HG03469 (cell line): ENCODE measurements around the gene KCNG3.

Experiments used
- ATAC-seq: cut with Tn5 transposase; IDR thresholded peaks from one replicate; pipeline ENCODE4 v1.9.1; 2021; ENCODE audit warnings: mild to moderate bottlenecking, moderate library complexity, moderate number of reproducible peaks; ENCODE audit not compliant: unreplicated experiment

The KCNG3 gene, protein sequence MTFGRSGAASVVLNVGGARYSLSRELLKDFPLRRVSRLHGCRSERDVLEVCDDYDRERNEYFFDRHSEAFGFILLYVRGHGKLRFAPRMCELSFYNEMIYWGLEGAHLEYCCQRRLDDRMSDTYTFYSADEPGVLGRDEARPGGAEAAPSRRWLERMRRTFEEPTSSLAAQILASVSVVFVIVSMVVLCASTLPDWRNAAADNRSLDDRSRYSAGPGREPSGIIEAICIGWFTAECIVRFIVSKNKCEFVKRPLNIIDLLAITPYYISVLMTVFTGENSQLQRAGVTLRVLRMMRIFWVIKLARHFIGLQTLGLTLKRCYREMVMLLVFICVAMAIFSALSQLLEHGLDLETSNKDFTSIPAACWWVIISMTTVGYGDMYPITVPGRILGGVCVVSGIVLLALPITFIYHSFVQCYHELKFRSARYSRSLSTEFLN

DNA sequence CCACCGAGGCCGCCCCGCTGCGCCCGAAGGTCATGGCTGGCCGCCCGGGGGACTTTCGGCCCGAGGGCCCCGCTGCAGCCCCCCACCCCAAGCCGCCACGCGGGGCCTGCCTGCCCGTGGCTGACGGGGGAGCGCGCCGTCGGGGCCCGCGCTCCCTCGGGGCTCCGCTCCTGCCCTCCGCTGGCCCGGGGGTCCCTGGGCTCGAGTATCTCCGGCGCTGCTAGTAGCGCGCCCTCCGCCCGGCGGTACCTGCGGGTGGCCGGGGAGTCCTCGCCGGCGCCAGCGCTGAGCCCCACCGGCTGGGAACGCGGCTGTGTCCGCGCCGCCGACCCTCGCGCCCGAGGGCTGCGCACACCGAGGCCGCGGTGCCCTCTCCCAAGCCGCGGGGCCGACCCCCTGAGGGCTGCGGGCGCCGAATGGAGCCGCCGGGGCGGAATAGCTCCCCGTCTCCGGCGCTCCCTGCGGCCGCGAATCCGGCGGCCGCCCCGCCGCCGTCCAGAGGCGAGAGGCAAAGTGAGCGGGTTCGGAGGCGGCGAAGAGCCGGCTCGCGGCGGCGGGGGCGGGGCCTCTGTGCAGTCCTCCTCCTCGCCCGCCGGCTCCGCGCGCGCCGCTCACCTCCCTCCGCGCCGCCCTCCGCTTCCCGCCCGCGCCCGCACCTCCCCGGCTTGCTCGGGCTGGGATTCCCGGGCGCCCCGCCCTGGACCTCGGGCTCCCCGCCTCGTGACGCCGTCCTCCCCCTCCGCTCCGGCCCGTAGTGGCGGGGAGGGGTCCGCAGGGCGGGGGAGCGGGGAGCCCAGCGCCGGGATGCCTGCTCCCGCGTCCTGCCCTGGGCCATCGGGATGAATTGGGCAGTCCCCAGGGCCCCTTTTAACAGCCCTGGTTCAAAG, at the start of gene KCNG3:
Gene KCNG3 (minus strand): TSS at position 515 of the 887 bp plus-strand sequence. CDS start 481 bp downstream, at position 34.
- peak; percentile 35 for ATAC-seq

DNA sequence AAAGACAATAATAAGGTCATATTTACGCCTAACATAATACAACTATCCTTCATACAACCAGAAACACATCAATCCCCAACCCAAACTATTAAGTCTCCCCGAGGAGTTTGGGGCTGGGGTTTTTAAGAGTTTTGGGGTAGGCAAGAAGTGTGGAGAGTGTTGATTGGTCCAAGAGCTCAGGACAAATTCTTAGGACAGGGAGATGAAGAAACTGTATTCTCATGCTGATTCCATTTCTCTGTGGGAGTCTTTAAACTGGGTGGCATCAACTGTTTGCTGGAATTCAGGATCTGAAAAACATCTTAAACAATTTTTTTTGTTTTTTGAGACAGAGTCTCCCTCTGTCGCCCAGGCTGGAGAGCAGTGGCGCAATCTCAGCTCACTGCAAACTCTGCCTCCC, 49.1 kb upstream of the KCNG3 start:
- no peak for ATAC-seq

DNA sequence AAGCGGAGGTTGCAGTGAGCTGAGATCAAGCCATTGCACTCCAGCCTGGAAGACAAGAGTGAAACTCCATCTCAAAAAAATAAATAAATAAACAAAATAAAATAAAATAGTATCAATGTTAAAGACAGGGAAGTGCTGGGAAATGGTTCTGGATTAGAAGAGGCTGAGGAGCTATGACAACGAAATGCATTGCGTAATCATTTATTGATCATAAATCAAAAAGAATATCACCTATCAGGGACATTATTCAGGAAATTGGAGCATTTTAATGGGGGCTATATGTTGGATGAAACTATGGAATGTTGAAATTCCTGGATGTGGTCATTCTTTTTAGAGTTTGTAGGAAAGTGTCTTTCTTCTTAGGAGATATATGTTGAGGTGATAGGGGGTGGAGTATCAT, 43.7 kb upstream of the KCNG3 start:
- no peak for ATAC-seq

DNA sequence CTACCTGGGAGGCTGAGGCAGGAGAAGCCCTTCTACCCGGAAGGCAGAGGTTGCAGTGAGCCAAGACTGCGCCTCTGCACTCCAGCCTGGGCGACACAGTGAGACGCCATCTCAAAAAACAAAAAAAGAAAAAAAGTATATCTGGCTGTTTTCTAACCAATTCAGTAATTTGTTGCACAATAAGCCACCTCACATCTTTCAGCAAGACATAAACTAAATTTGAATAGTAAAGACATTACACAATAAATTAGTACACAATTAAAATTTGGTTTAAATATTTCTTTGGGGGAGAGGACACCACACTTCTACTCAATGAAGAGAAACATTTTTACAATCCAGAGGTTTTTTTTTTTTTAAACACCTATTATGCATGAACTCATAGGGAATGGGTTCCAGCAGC, 38.6 kb upstream of the KCNG3 start:
- no peak for ATAC-seq

DNA sequence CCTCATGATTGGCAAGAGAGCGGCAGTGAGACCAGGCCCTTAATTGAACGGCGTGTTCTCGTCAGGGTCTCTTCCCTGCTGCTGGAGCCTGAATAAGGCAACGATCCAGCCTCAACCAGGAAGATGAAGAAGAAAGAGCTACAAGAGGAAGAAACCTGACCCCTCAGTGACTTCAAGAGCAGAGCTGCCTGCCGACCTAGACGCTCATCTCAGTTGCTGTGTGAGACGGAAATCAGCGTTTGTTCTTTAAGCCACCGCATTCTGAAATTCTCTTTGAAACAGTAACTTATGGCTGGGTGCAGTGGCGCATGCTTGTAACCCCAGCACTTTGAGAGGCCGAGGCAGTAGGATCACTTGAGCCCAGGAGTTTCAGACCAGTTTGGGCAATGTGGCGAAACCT, 29.6 kb upstream of the KCNG3 start:
- ATAC-seq, result no peak

DNA sequence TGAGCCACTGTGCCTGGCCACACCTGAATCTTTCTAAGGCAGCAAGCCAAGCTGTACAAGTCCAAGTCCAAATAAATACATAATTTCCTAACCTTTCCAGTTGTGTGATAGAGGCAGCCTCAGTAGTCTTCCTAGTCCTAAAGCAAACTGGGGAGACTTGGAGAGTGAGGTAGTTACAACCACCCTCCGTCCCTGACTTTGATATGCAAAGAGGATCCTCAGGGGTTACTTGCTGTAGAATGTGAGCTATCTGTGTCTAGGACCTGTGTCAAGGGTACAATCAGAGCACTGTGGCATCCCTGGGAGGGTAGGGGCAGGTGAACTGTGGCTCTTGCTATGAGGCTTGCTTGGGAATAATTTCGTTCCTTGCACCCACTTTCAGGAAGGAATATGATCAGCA, 28.3 kb upstream of the KCNG3 start:
- no peak for ATAC-seq

DNA sequence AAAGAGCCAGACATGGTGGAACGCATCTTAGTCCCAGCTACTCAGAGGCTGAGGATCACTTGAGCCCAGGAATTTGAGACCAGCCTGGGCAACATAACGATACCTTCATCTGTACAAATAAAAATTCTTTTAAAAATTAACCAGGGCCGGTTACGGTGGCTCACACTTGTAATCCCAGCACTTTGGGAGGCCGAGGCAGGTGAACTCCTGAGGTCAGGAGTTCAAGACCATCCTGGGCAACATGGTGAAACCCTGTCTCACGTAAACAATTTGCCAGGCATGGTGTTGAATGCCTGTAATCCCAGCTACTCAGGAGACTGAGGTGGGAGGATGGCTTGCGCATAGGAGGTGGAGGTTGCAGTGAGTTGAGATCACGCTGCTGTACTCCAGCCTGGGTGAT, 25.8 kb upstream of the KCNG3 start:
- no peak for ATAC-seq

DNA sequence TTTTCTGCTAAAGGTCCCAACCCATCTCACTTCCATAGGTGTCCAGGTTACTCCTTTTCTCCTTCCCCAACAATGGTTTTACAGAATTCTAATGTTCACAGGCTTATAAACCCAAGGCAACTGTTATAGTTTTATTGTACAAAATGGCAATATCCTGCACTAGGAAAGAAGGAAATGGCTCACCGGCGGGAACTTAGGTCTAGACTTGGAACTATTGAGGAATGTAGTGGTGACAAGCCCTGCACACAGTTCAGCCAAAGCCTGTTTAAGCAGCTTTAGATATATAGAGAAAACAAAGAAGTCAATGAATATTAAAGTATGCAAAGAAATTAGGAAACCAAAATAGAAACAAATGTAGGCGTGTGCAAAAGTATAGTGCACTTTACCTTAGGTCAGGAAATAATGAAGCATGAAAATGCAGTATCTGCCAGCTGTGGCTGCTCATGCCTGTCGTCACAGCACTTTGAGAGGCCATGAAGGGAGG, 22.7 kb upstream of the KCNG3 start:
- ATAC-seq, result no peak

DNA sequence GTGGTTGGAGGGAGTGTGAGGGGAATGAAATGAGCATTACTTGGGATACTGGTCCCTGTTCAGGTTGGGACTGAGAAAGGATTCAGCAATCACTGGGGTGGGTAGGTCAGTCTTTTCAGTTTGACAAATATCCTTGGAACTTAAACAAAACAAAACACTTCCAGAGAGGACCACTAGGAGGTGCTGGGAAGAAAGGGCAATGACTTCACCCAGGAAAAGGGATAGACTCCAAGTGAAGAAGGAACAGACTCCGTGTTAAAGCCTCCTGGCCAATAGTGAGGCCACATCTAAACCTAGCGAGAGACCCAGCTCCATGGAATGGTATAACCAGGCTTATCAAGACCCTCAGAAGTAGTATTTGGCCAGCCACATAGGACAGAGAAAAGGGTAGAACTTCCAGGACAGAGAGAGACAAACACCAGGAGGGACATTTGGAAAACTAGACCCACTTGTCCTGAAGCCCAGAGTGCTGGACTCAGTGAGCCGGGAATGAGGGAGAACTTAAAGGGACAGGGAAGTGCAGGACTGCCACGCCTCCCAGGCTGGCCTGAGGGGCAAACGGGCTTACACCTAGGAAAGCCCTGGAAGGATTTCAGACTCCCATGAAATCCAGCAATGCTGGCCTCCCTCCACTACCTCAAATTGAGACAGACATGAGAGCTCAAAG, 19.6 kb upstream of the KCNG3 start:
- ATAC-seq, result no peak

DNA sequence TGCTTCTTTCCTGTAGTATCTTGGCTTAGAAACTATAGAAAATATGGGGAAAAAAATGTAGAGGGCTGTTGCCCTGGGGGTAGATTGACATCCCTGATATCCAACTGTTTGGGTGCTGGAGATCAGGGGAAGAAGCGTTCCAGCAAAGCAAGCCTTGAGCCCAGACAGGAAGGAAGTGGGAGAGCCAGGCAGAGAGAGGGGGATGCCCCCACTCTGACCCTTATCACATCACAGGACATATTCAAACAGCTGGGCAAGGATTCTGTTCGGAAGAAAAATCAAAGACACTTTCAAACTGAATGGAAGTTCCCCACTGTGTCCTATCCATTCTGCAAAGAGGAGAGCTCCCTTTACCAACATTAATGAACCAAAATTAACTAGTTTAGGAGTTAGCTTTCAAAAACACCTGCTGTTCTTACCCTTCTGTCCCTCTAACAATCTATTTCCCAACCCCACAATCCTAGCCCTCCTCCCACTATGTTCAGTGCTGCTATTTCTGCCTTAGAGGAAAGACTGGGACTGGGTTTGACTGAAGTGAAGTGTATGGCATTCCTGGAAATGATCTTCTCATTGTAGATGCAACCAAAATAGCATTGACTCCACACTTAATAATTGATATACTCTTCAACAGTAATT, 16.9 kb upstream of the KCNG3 start:
- ATAC-seq, result no peak

DNA sequence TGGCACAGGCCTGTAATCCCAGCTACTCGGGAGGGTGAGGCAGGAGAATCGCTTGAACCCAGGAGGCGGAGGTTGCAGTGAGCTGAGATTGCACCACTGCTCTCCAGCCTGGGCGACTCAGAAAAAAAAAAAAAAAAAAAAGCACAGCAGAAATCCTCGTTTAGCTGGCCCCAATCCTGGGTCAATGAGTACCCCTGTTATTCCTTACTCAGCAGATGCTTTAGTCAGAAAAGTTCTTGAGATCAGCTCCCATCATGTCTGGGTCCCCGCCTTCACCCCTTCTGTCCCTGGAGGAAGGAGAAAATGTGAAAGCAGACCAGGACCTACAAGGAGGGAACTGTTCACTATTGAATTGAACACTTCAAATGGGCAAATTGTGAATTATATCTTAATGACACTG, 16.4 kb upstream of the KCNG3 start:
- no peak for ATAC-seq

DNA sequence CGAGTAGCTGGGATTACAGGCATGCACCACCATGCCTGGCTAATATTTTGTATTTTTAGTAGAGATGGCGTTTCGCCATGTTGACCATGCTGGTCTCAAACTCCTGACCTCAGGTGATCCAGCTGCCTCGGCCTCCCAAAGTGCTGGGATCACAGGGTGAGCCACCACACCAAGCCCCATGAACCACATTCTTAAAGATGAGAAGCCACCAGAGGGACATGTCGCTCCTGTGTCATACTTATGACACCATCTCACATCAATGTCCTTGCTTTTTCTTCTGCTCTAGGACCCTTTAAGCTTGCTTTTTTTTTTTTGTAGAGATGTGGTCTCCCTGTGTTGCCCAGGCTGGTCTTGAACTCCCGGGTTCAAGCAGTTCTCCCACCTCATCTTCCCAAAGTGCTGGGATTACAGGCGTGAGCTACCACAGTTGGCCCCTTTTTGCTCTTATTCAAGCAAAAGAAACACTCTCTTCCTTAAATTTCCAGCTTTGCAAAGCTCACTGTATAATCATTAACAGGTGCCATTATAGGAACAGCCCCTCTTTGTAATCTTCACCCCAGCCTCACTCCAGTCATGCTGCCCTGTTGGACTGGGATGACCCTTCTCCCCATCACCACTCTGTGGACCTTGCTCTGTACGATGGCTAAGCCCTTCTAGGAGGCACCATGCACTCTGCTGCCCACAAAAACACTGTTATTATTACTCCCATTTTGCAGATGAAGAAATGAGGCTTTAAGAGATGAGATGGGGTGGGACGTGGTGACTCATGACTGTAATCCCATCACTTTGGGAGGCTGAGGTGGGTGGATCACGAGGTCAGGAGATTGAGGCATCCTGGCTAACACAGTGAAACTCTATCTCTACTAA, 10.8 kb upstream of the KCNG3 start:
- no peak for ATAC-seq

DNA sequence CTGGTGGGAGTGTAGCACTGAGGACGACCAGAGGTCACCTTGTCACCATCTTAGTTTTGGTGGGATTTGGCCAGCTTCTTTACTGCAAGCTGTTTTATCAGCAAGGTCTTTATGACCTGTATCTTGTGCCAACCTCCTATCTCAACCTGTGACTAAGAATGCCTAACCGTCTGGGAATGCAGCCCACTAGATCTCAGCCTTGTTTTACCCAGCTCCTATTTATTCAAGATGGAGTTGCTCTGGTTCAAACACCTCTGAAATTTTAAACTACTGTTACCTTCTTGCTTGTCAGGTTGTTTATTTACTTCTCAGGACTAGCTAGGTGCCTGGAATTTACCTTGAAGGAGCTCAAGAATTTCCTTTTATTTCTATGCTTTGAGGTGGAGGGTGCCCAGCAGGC, 9.5 kb upstream of the KCNG3 start:
- ATAC-seq, result no peak

DNA sequence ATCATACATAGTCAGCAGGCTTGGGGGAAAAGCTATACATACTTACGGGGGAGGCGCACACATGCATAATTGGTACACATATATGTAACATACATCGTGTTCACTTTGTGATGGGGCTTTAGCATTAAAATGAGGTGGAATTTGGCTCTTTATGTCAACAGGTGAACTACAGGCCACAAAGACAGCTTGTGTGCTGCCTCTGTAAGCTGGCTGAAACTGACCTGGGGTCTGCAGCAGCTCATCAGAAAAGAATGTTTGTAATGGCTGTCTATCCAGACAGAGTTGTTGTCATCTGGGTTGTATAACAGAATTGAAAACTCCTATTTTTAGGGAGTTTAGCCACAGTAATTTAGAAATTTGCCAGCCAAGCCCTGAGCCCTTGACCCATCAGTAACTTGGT, 4.7 kb upstream of the KCNG3 start:
- no peak for ATAC-seq

DNA sequence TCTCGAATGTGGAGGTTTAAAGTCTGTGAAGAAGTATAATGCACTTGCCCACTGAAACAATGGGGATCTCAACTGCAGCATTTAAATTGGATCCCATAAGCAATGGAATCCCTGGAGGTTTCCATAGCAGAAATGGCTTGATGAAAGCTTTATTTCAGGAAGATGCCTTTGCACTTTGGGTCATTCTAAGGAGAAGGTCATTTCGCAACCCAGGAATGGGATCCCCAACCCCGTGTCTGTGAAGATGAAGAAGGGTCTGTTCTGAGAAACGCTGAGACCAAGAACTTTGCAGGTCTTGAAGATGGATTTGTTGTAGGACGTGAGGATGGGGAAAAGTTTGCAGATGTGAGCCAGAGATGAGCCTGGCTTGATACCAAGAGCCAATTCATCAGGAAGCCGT, 1.8 kb upstream of the KCNG3 start:
- no peak for ATAC-seq

DNA sequence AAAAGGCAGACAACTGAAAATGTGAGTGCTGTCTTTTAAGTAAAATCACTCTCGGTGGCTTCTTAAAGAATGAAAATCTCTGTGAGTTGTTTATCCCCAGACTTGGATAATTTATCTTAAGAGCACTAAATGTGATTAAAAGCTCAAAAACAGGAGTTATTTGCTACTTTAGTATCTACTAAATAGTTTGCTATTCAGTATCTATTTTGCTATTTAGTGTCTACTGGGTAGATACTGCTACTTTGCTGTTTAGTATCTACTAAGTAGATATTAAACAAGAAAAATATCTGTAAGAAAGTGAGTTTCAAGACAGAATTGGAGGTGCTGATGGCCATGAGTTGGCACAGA, 1.4 kb upstream of the KCNG3 start:
- ATAC-seq, result no peak

DNA sequence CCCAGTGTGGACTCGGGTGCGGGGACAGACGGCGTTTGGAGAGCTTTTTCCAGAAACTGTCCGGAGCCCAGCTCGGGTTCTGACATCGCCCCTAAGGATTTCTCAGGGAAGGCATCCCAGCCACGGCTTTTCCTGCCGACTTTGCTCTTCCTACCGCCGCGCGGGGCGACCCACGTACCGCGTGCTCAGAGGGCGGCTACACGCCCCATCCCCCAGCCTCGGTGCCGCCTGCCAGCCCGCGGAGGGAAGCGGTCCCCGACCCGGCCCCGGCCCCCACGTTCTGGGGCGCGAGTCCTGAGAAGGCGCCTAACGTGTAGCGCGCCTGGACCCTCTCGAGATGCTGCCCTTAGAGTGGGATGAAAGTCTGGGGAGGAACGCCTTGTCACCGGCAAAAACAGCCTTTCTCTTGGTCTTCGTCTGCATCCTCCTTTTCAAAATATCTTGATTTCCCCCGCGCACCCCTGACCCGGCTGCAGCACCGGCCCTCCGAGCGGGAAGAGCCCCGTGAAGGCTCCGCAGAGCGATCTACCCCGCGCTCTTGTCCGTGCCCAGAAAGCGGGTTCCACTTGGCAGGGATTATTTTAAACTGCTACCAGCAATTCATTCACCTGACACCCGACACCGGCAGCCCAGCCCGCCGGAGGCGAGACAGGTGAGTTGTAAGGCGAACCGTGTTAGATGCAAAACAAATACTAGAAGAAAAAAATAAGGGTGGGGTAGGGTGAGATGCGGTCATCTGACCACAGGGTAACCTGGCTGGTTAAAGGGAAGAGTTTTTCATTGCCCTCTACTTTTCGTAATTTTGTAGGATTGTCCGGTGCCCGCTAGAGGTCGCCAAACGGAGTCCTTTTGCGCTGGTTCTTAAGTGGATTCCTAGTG, 812 bp upstream of the KCNG3 start:
- ATAC-seq, result peak; percentile 34

DNA sequence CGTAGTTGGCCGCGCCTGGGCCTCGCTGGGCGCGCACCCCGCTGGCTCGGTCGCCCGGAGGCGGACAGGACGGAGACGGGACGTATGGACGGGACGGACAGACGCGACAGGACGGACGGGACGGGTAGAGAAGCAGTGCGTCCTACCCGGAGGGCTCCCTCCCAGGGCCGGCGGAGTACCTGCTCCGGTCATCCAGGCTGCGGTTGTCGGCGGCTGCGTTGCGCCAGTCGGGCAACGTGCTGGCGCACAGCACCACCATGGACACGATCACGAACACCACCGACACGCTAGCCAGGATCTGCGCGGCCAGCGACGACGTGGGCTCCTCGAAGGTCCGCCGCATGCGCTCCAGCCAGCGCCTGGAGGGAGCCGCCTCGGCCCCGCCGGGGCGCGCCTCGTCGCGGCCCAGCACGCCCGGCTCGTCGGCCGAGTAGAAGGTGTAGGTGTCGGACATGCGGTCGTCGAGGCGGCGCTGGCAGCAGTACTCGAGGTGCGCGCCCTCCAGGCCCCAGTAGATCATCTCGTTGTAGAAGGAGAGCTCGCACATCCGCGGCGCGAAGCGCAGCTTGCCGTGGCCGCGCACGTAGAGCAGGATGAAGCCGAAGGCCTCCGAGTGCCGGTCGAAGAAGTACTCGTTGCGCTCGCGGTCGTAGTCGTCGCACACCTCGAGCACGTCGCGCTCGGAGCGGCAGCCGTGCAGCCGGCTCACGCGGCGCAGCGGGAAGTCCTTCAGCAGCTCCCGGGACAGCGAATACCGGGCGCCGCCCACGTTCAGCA, 903 bp downstream of the KCNG3 start:
- no peak for ATAC-seq
